ENCODE data around the gene SULT4A1.
A peak's percentile ranks its signal among the peaks of the same experiment; 100 is the strongest.

Gene SULT4A1

DNA sequence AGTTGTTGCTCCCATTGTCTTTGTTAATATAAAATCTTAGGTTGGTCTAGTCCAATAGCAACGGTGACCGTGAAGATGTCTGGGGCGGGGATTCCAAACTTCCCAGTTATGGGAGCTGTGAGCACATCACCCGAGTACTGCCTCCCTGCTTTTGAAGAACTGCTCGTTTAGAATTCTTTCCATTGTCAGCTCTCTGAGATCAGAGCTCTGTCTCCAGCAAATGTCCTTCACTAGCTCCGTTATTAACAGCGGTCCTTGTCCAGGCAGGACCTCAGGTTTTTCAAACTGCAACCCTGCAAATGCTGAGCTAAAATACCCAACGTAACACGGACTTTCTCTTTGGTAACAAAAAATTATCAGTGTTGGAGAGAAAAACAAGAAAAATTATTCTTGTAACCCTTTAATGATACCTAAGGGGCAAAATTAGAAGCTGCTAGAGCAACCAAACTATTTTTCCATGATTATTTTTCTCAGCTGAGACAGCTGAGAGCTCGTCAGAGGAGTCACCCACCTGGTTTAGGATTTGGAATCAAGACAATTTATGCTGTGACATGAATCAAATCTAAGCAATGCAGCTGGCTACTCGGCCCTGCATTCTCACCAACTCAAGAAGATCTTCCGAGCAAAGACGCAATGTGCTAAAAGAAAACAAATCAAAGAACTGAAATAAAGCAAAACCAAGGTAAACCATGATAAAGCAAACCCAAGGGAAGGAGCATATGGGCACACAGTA lies 35.1 kb downstream of the SULT4A1 start:
- DNase-seq, result no peak

DNA sequence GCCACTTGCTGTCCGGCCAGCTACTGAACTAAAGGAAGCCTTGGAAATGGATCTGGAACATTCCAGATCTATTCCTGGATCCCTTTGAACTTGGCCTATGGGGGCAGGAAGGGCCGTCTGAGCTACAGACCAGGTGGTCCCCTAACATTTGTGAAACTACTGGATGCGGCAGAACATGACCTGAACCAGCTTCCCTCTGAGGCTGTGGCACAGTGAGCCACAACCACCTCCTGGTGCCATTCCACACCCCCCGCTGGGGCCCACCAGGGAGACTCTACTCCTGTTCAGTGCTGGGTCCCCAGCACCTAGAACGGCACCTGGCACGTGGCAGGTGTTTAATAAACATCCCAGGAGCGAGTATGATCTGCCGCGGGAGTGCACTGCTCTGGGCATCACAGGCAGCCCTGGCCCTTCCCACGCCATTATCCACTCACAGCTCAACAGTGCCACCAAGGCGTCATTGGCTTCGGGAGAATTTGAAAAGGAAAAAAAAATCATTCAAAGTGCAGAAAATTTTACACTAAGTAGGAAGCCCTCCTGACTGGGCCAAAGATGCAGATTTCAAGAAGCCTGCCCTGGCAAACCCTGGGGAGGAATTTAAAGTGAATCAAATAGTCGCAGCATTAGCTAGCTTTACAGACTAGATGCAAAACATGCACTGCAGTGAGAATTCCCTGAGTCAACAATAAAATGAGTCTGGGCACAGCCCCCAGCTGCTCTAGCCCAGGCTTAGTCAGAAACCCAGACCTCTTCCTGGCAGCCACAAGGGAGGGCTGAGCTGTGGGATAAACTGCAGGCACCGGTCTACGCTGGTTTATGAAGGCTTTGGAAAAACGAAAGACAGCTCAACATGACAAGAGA lies 35.9 kb downstream of the SULT4A1 start:
- DNase-seq, result no peak

DNA sequence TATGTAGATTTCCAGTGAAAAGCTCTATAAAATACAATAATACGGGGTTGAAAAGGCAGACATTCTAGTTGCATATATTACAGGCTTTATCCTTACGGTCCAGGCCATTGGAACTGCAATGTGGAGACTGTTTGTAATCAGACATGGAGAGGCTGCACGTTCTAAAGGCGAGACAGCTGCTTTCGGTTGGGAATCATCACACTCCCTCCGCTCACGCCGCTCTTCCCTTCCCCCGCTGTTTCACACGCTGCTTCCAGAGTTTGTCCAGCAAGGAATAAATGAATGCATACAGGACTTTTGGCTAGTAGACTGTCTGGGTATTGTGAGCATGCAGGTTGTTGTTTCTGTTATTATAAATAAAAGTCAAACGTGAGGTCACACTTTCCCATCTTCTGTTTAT lies 36.7 kb downstream of the SULT4A1 start:
- DNase-seq, result no peak

DNA sequence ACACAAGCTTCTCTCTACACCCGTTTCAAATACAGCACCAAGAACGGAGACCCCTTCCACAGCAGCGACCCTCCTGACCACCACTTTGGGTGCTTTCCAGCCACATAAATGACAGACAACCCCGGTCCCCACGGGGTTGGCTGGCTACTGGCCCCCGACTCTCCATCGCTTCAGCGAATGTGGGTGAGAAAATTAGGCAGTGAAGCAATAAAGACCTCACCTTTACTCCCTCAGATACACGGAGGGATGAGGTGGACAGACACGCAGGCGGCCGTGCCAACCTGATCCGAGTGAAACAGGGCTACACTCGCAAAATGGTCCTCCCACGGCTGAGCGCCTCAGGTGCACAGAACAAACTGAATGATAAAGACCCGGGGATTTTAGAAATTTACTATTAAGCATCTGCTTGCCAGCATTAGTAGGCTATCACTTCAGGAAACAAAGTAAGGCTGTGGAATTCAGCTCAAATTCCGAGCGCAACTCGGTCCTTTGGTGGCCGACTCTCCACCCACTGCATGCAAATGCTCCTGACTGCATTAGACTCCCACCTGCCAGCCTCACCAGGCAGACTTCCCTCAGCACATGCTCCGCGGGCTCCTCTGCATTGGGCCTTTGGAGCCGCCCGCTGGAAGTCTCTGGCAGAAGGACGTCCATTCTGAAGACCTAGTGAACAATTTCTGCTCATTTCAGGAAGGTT lies 37.4 kb downstream of the SULT4A1 start:
- no peak for DNase-seq

DNA sequence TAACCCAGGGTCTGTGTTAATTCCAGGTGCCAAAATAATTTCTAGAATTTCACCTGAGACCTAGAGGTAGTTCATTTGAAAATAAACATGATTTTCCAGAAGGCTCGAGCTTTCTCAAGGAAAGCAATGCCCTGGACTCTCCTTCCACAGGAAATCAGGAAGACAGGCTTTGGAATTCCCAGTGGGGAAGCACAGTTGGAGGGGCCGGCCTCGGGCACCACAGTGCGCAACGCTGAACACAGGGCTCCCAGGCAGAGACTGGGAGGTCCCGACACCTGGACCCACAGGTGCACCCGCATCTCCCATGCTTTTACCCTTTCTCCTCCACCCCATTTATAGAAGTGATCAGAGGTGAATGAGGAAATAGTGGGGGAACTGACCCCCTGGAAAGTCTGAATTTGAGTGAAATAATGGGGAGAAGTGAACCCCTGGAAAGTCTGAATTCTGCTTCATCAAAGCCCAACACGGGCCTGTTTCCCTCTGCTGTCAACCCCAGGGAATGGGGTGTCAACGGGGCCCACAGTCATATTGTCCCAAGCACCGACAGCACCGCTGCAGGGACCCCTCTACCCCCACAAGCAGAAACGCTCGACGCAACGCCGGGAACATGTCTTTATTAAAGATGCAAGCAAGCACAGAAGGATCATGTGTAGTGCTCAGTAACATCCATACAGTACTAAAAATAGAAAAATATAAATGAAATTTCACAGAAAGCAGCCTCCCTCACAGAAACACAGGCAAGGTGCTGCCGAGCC lies 38.2 kb downstream of the SULT4A1 start:
- DNase-seq, result no peak

DNA sequence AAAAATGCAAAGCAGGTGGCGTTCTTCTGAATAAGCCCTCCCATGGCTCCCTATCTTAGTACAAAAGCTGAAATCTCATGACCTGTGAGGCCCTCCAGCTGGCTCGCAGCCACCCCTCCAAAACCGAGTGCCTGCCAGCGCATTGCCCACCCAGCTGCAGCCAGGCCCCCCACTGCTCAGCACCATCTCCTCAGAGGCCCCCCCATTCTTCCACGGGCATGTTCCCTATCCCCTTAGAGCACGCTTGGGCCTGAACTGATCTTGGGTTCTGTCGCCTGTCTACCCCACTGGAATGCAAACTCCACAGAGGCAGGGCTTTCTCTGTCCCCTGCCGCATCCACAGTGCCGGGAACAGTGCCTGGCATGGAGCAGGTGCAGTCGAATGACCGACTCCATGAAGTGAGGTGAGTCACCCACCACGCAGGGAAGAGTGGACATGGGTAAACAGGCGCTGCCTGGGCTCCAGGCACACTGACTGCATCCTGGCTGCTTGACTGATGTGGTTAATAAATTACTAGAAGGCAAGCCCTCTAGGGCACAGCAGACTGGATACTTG lies 38.9 kb downstream of the SULT4A1 start:
- DNase-seq, result no peak

DNA sequence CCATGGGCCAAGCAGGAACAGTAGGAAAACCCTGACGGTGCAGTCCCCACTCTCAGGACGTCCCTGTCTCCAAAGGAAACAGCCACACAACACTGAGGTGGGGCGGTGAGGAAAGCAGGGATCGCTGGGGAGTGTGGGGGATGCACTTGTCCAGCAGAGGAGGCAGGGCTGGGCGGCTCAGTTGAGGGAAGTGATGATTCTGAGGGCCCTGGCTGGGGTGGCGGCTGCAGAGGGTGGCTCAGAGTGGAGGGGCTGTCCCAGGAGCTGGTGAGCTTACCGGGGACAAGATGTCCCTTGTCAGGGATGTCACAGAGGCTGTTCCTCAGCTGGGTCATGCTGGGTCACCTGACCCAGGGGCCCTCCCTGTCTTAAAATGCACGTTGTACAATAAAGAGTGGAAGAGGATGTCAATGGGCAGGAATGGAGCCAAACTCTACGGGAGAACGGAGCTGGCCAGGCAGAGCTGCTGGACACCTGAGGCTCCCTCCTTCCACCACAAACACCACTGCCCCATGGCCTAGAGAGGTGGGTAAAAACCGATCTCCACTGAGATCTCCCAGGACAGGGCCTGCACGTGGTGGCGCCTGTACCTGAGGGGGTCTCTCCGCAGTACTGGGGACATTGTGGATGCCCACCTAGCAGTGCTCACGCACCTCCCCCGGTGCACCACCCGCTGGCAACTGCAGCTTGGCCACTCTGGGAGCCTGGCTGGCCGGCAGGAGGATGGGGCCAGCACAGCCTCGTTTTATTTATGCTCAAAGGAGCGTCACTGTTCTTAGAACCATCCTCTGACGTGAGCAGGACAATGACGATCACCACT lies 40.5 kb downstream of the SULT4A1 start:
- DNase-seq, result no peak

DNA sequence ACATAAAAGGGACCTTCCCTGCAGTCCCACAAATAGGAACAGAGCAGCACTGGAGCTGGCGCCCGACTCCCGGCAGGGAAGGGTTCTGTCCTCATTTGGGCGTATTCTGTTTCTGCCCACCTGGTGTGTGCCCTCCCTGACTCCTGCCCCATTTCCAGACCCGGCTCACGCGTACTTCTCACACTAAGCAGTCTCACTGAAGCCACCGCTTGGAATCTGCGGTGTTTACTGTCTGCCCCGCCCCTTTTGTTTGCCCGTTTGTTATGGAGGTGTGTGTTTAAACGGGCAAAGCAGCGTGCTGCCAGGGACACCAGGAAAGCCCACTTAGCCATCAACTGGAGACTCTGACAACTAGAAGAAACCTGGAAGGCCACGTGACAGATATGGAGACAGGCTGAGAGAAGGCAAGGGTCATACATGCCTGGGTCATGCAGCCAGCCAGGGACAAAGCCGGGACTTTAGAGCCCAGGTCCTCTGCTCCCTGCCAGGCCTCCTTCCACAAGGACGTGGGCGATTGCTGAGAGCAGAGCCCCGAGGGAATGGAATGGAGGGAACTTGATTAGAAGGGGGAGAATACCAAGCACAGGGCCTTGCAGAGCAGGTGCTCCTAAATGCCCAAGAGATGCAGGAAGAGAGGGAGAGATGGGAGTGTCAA lies 41.5 kb downstream of the SULT4A1 start:
- DNase-seq, result no peak

DNA sequence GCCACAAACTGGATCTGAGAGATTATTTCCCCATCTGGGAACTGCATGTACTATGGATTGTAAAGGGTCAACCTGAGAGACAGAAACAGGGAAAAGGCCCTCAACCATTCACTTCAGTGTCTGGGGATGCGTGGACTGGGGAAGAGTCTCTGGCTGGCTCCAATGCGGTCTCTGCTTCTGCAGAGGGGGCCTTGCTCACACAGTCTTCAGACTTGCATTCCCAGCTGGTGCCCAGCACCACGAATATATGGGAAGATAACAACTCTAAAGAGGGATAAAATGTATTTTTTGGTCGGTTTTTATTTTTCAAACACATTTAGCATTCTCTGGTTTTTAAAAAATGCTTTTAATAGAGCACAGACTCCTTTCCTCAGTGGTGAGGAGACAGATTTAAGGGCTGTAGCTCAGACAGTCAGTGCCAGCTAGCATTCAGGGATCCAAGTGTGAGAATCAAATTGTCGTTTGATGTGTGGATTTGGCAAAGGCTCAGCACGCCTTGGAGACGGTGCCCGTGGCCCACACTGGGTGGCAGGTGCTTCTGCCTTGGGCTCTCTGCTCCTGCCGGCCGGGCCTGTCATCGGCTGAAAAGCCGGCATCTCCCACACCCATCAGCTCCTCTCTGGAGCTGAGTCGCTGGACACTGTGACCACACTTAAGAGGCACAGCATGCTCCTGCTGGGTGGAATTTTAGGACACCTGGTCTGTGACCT lies 42.2 kb downstream of the SULT4A1 start:
- DNase-seq, result no peak

DNA sequence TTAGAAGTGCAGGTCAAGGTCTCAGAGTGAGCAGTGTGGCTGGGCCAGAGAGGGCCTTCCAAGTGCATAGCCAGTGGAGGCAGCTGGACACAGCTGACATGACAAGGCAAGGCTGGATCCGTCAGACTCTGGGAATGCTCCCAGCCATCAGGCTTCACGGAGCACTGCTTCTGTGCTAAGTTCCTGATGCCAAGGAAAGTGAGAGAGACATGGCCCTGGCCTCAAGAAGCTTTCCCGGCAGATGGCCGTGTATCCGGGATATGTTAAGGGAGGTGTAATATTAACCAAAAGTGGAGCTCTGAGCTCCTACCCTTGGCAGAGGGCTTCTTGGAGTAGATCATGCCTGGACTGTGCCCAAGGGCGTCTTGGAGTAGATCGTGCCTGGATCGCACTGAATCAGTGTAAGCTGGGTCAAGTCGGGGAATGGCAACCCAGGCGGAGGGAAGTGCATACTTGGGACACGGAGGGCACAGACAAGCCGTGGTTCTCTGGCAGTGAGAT lies 42.8 kb downstream of the SULT4A1 start:
- no peak for DNase-seq

DNA sequence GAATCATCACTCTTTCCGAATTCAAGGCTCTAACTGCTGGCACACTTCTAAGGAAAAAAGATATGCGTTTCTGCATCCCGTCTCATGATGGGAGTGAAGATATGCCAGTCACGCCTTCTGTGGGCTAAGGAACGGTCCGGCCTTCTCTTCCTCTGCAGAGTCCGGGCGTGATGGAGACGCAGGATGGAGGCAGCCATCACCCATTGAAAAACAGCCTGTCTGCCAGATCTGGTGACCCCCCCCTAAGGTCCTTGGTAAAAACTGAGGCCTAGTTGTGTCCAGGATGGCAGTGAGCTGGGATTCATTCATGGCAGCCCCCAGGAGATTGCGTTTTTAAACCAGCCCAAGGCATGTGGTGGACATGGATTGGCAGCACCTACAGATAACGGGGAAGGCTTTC lies 43.3 kb downstream of the SULT4A1 start:
- no peak for DNase-seq

DNA sequence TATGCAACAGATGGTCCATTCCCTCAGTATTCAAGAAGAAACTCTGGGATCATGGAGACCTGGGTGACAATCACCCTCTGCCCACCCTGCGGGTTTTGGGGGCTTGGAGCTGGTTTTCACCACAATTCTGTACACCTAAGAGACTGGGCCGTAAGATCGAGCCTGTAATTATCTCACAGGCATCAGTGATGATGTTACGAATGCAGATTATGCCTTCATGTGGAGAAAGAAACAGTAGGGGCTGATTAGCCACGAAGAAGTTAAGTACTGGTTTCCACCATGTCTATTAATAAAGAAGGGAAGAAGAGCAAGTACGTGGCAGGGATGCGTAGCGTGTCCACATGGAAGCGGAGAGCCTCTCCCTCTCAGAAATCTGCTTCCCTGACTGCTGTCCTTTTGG lies 44.9 kb downstream of the SULT4A1 start:
- DNase-seq, result no peak

DNA sequence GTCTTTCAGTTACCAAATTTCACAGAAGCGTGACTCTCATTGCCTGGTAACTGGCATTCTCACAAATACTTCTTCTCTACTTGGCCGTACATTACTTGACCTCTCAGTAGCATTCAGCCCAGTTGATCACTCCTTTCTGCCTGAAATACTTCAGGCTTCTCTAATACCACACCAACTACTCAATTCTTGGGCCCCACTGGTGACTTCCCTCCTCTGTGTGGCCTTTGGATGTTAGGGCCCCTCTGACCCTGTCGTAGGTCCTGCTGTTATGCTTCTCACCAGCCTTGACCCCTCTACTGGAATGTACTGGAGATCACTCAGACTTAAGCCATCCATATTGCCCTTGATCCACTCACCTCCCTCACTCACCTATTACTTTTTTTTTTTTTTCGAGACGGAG lies 48.0 kb downstream of the SULT4A1 start:
- DNase-seq, result no peak

DNA sequence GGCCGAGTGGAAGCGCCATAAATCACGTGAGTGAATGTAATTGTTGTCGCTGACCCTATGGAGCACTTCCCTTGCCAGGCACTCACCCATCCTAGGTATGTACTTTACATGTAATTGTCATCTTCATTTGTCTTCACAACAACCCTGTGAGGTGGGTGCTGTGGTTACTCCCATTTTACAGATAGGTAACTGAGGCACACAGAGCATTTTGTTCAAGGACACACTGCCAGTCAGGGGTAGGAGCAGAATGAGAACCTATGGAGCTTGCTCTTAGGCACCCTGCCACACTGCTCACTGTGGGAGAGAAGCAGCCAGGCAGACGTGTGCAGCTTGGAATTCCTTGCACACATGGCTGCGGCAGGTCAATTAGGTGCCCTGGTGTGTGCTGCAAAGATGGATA lies 49.4 kb downstream of the SULT4A1 start:
- DNase-seq, result no peak

DNA sequence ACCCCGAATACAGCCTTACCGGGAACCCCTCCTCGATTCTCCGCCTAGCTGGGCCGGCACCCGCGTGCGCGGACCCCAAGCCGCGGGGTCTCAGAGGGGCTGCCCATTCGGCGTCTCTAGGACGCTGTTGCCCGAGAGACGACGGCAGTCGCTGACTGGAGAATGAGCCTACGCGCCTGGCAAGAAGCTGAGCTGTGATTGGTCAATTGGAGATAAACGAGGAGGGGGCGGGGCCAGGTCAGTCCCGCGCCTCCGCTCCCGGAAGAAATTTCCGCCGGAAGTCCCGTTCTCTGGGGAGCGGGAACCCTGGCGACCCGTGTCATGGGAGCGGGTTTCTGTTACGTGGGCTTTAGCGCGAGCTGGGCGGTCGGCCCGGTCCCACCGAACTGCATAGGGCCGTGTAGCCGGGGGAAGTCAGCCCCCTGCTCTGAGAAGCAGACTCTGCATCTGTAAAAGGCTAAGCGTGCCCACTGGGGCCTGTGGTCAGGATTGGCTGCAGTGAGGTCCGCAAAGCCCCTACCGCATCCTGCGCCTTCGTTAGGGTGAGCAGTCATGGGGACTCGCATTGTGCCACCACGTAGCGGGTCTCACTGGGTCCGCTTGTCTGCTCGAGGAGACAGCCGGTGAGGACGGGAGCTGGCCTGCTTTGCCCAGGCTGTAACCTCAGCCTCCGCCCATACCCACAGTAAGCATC lies 50.0 kb downstream of the SULT4A1 start, which contains the start of gene EFCAB6:
Gene EFCAB6 (minus strand): TSS at position 157 of the 694 bp plus-strand sequence. CDS start 29,987 bp downstream, outside the sequence.
- DNase-seq, result peak; percentile 96

DNA sequence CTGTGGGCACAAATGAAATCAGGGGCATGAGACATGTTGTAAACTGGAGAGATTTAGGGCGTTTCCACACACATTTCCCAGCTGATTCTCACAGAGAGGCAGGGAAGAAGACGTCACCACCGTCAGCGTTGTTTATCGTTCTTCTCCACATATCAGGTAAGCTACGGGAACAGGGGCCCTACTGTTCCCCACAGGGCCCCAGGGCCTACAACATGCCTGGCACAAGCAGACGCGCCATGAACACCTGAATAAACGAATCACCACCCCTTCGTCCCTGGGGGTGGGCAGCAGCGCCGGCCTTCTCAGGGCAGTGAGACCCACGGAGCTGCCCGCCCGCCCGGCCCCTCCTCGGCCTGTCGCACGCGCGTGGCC lies 50.5 kb downstream of the SULT4A1 start:
- DNase-seq, result no peak

DNA sequence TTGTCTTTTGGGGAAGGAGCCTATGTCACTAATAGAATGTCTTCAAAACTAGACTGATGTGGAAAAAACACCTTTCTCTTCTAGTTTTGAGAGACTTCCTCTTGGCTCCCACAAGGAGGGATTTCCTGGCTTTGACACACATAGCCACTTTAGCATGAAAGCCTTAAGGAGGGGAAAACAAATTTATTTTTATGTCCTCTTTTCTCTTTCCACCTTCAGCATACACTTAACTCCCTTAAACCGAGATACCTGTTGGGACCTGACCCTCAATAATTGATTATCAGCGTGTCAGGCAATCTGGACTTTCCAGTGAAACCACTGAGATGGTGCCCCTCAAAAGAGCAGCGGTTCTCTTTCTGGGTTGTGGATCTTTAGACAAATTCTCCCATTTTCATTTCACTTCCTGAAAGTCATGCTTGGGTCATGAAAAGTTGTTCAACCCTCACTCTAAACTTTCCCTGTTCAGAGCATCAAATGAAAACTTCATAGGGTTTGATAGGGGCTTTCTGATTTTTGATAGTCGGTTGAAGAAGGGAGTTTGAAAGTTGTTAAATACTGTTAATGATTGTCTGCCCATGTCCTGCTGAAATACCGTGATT lies 59.3 kb downstream of the SULT4A1 start:
- no peak for DNase-seq

DNA sequence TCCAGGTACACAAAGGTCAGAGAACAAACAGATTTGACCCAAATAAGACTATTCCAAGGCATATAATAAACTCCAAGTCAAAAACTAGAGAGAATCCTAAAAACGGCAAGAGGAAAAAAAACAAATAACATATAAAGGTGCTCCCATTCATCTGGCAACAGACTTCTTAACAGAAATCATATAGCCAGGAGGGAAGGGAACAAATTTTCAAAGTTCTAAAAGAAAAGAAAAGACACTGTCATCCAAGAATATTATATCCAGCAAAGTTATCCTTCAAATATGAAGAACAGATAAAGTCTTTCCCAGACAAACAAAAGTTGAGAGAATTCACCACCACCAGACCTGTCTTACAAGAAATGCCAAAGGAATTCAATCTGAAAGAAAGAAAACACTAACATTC lies 61.3 kb downstream of the SULT4A1 start:
- DNase-seq, result no peak

DNA sequence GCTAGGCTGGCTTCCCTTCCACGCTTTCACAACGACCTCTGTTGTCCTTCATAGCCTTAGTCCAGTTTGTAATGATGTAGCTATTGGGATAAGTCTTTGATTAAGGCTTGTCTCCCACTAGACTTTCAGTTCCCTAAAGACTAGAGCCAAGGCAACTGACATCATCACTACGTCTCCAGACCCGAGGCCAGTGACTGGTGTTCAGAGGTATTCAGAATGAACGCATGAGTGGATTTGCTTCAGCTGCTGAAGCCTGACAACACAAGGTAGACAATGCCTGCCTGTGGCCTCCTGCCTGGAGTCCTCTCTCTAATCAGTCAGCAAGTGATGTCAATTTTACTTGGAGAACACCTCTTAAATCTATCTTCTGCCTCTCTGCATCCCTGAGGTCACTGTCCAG lies 63.8 kb downstream of the SULT4A1 start:
- no peak for DNase-seq

All from NCI-H82 (cell line).